ENCODE data around the gene C15orf62.
A peak's percentile ranks its signal among the peaks of the same experiment; 100 is the strongest.

The C15orf62 gene

GRCh38 chr15:40756938-40757337 is 12.8 kb upstream of the C15orf62 start:
- no peak for DNase-seq

GRCh38 chr15:40759961-40760360 is 9.8 kb upstream of the C15orf62 start:
- no peak for DNase-seq

- DNase-seq, result peak; percentile 18
Observed at GRCh38 chr15:40762919-40763800, 6.6 kb upstream of the C15orf62 start.

- DNase-seq, result peak; percentile 55
Observed at GRCh38 chr15:40763801-40764628, 5.8 kb upstream of the C15orf62 start, which contains the start of gene GCHFR. GCHFR (plus strand) TSS chr15:40764068; CDS start chr15:40764181, 113 bp downstream.

- DNase-seq, result no peak
Observed at GRCh38 chr15:40764629-40765103, 5.1 kb upstream of the C15orf62 start.

GRCh38 chr15:40766194-40766815 is 3.5 kb upstream of the C15orf62 start:
- DNase-seq, result no peak

- no peak for DNase-seq
Observed at GRCh38 chr15:40766906-40767837, 2.6 kb upstream of the C15orf62 start.

- no peak for DNase-seq
Observed at GRCh38 chr15:40767838-40768500, 1.8 kb upstream of the C15orf62 start.

GRCh38 chr15:40768521-40769273 is 1.1 kb upstream of the C15orf62 start:
- no peak for DNase-seq

- DNase-seq, result no peak
Observed at GRCh38 chr15:40770147-40770721, 454 bp downstream of the C15orf62 start.

- DNase-seq, result no peak
Observed at GRCh38 chr15:40771242-40771641, 1.5 kb downstream of the C15orf62 start.

GRCh38 chr15:40772014-40772413 is 2.2 kb downstream of the C15orf62 start:
- DNase-seq, result no peak

GRCh38 chr15:40773496-40773895 is 3.7 kb downstream of the C15orf62 start:
- no peak for DNase-seq

GRCh38 chr15:40773902-40774301 is 4.1 kb downstream of the C15orf62 start:
- no peak for DNase-seq

- no peak for DNase-seq
Observed at GRCh38 chr15:40775007-40775406, 5.2 kb downstream of the C15orf62 start.

- DNase-seq, result no peak
Observed at GRCh38 chr15:40775740-40776536, 6.2 kb downstream of the C15orf62 start.

- DNase-seq, result peak; percentile 68
Observed at GRCh38 chr15:40776537-40777141, 6.9 kb downstream of the C15orf62 start.

GRCh38 chr15:40782609-40783227 is 12.9 kb downstream of the C15orf62 start:
- peak; percentile 78 for DNase-seq

Measured in activated gamma-delta T cell treated with Interleukin-2 at 50 U/mL for 16 hours (primary cell).